Left ventricle myocardium superior (tissue), 1 donor: ENCODE data around the gene METTL1. TPM values are rescaled to one million over a fixed set of nuclear protein-coding genes. Genes with fewer than 3 reads are reported as not detected.
A peak's percentile ranks its signal among the peaks of the same experiment; 100 is the strongest.
"Not testable (repeated sequence)": the region's sequence is repeated elsewhere in the genome, so short reads cannot be mapped to it uniquely, and the experiment has no call there.

Experiments used
- ATAC-seq: fragments of 200-7000 bp; cut with Tn5 transposase; one replicate; pipeline ENCODE4 v1.9.1; 2020; ENCODE audit warnings: mild to moderate bottlenecking, moderate library complexity
- DNase-seq: peaks from one replicate; pipeline ENCODE4 v3.0.0-alpha.2; 2020
- intact Hi-C: fragments of 100-400 bp; cut with micrococcal nuclease; formaldehyde crosslinking; loops from one replicate; pipeline ENCODE4 v1.11.0; 2022
- total RNA-seq: library from RNA; stranded (reverse); fragmentation: NEBNext Ultra II Directional; extraction: Animal tissue kit (Norgen Biotek cat#: 25700); gene quantifications from one replicate; pipeline ENCODE4 v1.2.1, GENCODE V29; 2021
- donor health status: DM: no; HTN: yes; CAD: no; lungs with severe emphysema.

Gene METTL1
- total RNA-seq, 1 donor from 2014 or later: 7.5 TPM

- ATAC-seq (no peak), DNase-seq (no peak)
- intact Hi-C loops: no loop called here
Measured at GRCh38 chr12:57802607-57803006, 30.7 kb upstream of the METTL1 start.

- intact Hi-C loops: no loop called here
- DNase-seq (no peak), ATAC-seq (no peak)
Measured at GRCh38 chr12:57800965-57801364, 29.1 kb upstream of the METTL1 start.

DNA sequence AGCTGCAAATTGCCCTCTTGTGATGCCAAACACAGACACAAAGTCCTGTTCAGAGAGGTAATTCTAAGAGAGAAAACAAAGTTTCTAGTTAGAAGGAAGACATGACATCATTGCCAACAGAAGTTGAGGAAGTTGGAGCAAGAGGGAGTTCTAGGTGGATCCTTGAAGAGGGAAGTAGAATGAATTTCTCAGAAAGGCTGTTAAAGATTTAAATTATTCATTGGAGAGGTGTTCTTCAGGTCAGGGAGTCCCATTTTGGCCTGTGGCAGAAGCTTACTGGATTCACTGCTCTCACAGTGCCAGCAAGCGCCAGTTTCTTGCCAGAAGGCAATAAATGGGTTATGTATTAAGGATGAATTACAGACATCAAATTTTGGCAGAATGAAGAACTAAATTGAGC is 26.0 kb upstream of the METTL1 start:
- ATAC-seq (no peak), DNase-seq (no peak)
- intact Hi-C loops: no loop called here

GRCh38 chr12:57796996-57797395 is 25.1 kb upstream of the METTL1 start:
- ATAC-seq: no peak

GRCh38 chr12:57795354-57795753 is 23.4 kb upstream of the METTL1 start:
- ATAC-seq (no peak), DNase-seq (no peak)
- intact Hi-C loops: no loop called here

More at GRCh38 chr12:57796996-57797395, 25.1 kb upstream of the METTL1 start:
- no peak for DNase-seq
- intact Hi-C loops: no loop called here

DNA sequence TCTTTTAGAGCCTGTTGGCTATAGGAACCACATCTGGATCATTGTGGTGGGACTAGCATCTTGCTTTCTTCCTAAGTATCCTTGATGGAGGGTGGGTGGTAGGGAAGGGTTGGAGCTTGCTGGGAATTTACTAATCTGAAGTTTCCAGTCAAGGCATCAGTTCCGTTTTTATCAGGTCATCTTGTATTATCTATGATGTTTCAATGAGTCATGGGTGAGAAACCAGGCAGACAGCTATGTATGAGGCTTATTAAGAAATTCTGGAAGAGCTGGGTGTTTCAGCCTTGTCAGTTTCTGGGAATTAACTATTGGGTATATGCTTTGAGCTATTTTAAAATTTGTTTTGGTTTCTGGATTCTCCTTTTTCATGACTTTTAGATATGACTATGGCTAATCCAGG is 22.0 kb upstream of the METTL1 start:
- DNase-seq: no peak
- intact Hi-C loops: no loop called here
- no peak for ATAC-seq

GRCh38 chr12:57783861-57784260 is 12.0 kb upstream of the METTL1 start:
- intact Hi-C loops: no loop called here
- no peak for DNase-seq
- ATAC-seq: no peak

- ATAC-seq: no peak
- intact Hi-C loops: no loop called here
- DNase-seq: no peak
Measured at GRCh38 chr12:57783466-57783801, 11.5 kb upstream of the METTL1 start.

- peak; percentile 96 for ATAC-seq
- DNase-seq: peak; percentile 99
- intact Hi-C loops: no loop called here
Measured at GRCh38 chr12:57782608-57783465, 10.9 kb upstream of the METTL1 start, which contains the start of gene TSFM. Gene TSFM, plus strand, starts transcription at chr12:57782787. Its CDS starts 15 bp downstream, at chr12:57782802.

DNA sequence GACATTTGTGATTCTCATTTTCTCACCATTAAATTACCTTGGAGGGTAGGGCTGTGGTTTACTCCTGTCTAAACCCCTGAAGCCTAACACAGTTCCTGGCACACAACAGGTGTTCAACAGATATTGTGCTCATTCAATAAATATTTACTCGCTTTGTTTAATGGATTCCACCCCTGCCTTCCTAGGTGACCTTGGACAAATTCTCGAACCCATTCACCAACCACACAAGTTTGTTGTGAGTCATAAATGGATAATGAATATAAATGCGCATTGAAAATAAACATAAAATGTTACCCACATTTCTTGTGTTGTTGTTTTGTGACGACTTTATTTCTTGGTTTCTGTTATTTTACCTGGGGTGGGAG is 10.3 kb upstream of the METTL1 start:
- ATAC-seq: no peak
- no peak for DNase-seq
- intact Hi-C loops: no loop called here

- intact Hi-C loops: no loop called here
Measured at GRCh38 chr12:57781801-57782200, 9.9 kb upstream of the METTL1 start.

GRCh38 chr12:57781244-57781643 is 9.3 kb upstream of the METTL1 start:
- intact Hi-C loops: no loop called here

More at GRCh38 chr12:57781801-57782200, 9.9 kb upstream of the METTL1 start:
- ATAC-seq (no peak), DNase-seq (no peak)

GRCh38 chr12:57780284-57780897 is 8.5 kb upstream of the METTL1 start:
- ATAC-seq: no peak
- intact Hi-C loops: no loop called here
- DNase-seq: no peak

More at GRCh38 chr12:57781244-57781643, 9.3 kb upstream of the METTL1 start:
- ATAC-seq (no peak), DNase-seq (no peak)

- intact Hi-C loops: no loop called here
- no peak for ATAC-seq
- DNase-seq: no peak
Measured at GRCh38 chr12:57779736-57780135, 7.8 kb upstream of the METTL1 start.

DNA sequence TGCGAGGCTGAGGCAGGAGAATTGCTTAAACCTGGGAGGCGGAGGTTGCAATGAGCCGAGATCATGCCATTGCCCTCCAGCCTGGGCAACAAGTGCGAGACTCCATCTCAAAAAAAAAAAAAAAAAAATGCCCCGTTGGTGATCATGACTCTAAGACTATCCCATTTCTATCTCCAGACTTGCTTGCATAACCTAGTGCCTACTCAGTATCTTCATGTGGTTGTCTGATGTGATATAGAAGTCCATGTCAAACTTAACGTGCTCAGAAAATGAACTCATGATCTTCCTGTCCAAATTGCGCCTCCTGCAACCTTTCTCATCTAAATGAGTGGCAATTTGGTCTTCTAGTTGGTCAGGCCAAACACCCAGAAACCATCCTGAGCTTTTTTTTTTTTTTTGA is 6.0 kb upstream of the METTL1 start:
- intact Hi-C loops: no loop called here
- DNase-seq (no peak), ATAC-seq (no peak)

DNA sequence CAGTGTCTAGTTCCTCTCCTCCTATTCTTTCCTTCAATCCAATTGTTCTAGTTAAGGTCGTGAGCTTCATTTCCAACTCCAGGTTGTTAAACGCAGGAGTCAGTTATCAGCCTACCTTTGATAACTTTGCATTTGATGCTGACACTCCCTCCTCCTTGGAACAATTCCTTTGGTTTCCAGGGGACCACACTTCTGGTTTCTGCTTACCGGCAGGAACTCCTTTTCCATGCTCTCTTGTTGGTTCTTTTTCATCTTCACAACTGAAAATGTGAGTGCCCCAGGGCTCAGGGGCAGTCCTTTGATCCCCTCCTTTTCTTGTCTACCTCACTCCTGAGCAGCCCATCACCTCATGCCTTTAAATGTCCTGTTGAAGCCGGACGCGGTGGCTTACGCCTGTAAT is 5.5 kb upstream of the METTL1 start:
- DNase-seq: no peak
- intact Hi-C loops: no loop called here
- no peak for ATAC-seq

DNA sequence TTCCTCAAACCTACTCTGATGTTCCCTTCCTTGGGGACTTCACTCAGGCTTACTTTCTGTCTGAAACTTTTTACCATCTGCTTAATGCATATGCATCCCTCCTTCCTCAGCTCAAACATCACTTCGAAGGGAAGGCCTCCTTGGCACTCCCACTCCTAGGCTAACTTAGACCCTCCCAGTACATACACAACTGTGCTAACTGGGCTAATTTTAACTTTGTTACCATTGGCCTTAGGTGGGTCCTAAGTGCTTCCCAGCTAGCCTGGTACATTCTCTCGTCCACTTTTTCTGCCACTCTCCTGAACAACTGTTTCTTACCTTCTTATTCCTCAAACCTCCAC is 4.3 kb upstream of the METTL1 start:
- ATAC-seq: no peak
- DNase-seq: no peak
- intact Hi-C loops: no loop called here

DNA sequence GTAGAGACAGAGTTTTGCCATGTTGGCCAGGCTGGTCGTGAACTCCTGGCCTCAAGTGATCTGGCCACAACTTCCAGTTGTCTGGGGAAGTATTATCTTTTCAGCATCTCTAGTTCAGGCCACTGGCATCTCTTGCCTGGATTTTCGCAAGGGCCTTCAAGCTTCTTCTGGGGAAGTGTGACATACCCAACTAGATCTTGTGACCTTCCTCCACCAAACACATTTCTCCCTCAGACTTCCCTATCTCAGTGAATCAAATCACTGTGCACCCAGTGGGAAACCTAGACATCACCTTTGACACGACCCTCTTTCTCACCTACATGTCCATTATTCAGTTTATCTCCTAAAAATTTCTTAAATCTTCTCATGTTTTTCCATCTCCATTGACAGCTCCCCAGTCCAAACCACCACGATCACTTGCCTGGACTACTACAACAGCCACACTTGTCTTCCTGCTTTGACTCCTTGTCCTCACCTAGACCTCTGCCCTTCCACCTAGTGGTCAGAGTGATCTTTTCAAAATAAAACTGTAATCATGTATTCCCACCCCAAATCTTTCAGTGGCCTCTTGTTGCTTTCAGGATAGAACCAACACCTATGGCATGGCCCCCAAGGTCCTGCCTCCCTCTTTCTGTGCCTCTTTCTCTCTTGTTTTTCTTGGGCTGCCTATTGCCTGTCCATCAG is 3.8 kb upstream of the METTL1 start:
- intact Hi-C loops: no loop called here
- ATAC-seq (no peak), DNase-seq (no peak)

GRCh38 chr12:57775044-57775443 is 3.1 kb upstream of the METTL1 start:
- ATAC-seq: no peak
- intact Hi-C loops: no loop called here
- no peak for DNase-seq

DNA sequence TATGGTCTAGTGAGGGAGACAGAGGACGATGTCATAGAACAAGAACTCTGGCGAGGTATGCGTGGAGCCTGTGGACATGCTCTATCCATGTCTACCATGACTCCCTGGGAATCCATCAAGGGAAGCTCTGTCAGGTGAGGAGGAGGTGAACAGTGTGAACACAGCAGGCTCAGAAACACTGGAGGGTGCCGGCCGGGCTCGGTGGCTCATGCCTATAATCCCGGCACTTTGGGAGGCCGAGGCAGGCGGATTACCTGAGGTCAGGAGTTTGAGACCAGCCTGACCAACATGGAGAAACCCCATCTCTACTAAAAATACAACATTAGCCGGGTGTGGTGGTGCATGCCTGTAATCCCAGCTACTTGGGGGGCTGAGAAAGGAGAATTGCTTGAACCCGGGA is 2.7 kb upstream of the METTL1 start:
- intact Hi-C loops, DNase-seq, ATAC-seq: not testable (repeated sequence)
